HG02973 (cell line): ENCODE data around the gene SPSB4.
"Not testable (repeated sequence)": the region's sequence is repeated elsewhere in the genome, so short reads cannot be mapped to it uniquely, and the experiment has no call there.

Source experiments
- ATAC-seq: cut with Tn5 transposase; IDR thresholded peaks from one replicate; pipeline ENCODE4 v1.9.1; 2021; ENCODE audit warnings: moderate library complexity; ENCODE audit not compliant: unreplicated experiment

Gene SPSB4

DNA sequence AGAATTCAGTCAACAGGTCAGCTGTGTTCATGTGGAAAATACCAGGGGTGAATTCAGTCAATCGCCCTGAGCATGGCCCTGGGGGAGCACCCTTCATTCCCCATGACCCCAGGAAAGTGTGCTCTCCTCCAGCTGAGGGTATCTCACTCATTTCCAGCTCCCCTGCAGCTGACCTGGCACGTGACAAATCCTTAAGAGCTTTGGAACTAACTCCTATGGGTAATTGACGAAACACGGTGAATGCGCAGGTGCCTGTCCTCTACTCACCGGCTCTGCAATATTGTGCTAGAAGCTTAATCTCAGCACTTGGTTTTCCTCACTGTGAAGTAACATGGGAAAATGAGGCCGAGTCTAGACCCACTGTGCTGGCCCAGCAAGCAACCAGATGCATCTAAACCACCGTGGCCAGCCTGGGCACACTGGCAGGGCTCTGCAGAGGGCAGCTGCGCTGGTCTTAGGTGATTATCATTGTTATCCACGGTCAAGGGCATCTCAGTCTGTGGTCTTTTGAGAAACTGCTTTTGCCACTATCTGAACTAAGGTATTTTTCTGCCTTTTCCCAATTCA, 63.1 kb downstream of the SPSB4 start:
- ATAC-seq = no peak

DNA sequence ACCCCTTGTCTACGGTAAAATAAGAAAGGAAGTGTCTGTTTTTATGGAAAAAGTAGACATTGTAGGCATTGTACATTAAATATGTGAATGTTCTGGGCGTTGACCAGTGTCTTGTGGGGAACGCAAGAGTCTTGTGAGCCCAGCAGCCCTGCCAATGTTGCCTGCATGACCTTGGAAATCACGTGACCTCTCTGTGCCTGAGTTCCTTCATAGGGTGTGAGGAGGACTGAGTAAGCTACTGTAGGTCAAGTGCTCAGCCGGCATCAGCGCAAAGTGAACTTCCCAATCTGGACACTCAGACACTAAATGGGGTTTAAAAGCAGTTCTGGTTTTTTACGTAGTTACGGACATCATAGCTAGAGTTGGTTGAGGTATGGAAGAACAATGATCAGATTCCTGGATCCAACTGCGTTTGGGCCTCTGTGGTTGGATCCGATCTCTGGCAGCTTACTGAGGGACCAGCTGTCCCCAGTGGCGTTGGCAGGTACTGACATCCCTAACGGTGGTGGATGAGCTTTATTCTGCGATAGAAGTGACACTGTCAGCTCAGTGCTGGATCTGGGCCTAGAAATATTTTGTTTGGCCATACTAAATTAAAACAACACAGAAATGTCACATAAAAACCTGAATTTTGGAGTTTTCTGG, 63.8 kb downstream of the SPSB4 start:
- ATAC-seq = no peak

DNA sequence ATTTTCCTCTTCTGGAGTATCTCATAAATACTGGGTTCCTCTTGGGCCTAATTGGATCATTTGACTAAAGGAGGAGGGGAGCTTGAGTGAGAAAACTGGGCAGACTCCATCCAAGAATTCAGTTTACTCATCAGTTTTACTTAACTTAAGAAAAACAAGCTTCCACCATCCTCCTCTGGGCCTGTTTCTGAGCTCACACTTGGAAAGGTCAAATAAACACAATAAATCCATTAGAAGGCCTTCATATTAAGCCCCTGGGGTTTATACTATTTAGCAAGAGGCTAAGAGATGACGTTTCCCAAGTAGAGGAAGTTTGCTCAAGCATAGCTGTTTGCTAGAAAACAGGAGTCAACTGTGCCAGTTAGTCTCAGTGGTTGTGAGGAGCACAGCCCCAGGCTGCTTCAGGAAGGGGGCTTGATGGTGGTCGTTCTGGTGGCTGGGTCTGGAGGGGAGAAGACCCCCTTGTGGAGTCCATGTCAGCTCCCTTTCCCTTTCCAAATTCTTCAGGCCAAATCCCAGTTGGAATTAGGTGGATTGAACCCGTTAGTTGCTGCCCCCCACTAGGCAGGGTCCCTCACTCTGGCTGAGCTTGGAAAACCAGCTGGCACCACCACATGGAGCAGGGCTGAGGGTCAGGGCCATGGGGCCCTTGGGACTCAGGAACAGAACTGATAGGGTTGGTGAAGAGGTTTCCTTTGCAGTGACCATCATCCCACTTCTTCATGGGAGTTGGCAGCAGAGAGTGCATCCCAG, 64.8 kb downstream of the SPSB4 start:
- ATAC-seq = no peak

DNA sequence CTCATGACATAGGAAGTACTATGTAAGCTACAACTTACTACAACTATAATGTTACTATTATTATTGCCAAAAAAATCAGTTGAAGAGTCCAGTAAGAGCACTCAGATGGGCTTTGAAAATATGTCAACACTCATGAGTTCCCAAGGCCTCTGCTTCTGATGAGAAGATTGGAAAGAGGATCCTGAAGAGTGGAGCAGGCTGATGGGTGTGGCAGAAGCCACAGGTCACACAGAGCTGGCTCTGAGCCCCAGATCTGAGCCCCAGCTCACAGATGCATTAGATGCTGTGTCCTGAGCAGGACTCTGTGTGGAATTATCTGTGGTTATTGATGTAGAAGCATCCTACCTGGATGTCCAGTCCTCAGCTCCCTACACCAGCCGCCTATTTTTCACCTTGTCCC, 65.6 kb downstream of the SPSB4 start:
- no peak for ATAC-seq

DNA sequence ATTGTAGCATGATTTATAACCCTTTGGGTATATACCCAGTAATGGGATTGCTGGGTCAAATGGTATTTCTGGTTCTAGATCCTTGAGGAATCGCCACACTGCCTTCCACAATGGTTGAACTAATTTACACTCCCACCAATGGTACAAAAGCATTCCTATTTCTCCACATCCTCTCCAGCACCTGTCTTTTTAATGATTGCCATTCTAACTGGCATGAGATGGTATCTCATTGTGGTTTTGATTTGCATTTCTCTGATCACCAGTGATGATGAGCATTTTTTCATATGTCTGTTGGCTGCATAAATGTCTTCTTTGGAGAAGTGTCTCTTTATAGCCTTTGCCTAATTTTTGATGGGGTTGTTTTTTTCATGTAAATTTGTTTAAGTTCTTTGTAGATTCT, 66.8 kb downstream of the SPSB4 start:
- not testable (repeated sequence) for ATAC-seq

DNA sequence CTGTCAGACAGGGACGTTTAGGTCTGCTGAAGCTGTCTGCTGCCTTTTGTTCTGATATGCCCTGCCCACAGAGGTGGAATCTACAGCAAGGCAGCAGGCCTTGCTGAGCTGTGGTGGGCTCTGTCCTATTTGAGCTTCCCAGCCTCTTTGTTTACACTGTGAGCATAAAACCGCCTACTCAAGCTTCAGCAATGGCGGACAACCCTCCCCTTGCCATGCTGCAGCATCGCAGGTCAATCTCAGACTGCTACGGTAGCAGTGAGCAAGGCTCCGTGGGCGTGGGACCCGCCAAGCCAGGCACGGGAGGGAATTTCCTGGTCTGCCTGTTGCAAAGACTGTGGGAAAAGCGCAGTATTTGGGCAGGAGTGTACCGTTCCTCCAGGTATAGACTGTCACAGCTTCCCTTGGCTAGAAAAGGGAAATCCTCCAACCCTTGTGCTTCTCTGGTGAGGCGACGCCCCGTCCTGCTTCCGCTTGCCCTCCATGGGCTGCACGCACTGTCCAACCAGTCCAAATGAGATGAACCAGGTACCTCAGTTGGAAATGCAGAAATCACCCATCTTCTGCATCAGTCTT, 71.4 kb downstream of the SPSB4 start:
- ATAC-seq = no peak

DNA sequence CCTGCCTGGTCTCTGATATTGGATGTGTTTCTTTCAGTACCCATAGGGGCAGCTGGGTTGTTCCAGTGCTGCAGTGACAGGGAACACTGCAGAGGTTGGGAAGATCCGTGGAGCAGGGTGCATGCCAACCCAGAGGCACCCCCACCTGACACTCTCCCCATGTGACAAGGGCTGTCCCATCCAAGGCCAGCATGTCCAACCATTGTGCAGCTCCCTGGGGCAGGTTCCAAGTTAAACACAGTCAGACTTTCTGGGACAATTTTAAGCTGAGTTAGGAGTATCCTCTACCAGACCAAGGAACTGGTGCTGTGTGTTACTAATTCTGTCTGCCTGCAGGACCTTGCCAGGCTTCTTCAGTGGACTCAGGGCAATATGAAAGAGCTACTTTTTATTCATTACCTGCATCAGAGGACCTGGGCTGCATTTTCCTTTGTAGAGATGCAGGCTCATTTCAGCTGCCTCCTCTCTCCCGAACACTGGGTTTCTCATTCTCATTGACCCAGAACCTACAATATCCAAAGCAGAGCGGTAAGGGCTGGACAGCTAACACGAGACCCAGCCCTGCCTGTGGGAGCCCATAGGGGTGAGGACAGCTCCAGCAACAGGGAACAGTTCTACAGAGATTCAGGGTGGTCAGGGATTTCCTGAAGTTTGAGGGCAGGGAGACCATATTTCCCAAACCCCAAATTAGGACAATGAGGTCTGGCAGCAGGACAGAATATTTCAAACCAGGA, 72.7 kb downstream of the SPSB4 start:
- ATAC-seq = no peak

DNA sequence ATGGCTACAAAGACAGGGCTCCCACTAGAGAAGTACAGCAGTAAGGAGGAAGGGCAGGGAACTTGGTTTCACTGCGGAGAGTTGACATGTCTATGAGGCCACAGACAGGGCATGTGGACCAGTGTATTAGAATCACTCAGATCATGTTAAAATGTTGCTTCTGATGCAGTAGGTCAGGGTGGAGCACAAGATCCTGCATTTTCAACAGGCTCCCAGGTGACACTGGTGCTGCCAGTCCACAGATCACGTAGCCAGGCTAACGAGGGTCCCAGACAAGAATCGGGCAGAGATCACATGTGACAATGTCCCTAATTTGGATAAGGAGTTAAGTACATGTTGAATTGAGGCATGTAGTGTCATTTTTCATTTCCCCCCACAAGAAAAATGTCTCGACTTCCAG, 73.6 kb downstream of the SPSB4 start:
- no peak for ATAC-seq

DNA sequence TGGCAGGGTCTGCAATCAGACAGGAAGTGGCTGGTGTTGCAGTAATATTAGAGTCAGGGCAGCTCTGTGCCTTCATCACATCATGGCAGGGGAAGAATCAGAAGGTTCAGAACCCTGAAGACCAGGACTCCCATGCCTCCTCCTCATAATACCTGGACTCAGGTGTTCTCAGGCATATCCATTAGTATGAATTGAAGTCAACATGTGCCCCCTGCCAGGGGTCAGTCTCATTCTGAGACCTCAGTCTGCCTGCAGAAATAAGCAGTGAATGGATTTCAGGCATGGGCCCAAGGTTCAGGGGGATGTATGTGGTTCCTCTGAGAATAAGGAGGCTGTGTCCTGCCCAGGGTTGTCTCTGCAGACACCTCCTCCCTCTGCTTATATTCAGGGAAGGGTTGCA, 74.2 kb downstream of the SPSB4 start:
- ATAC-seq = no peak

DNA sequence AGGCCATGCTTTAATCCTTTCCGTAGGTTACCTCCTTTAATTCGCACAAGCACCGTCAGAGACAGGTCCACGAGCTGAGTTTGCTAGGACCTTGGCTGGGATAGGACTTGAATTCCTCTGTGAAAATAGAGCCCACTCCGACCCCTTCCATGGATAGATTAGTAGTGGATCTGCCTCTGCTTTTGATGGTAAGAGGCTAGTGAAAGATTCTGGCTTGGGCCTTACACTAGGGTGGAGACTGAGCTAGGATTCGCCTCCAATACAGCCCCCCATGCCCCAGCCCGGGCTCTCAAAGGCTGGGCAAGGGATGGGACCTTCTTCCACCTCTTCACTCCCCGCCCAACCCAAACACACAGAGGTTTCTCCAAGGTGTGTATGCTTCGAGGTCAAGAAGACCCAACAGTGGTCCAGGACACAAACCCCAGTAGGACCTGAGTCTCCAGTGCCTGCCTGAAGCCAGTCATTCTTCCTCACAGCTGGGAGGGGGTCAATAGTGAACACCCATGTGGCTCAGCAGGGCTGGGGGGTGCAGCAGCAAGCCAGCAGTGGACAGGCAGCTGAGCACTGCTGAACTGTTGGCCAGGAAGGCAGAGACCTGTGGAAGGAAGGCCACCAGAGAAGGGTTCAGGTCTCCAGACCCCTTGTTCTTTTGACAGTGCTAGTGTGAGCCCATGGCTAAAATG, 75.7 kb downstream of the SPSB4 start:
- ATAC-seq = no peak

DNA sequence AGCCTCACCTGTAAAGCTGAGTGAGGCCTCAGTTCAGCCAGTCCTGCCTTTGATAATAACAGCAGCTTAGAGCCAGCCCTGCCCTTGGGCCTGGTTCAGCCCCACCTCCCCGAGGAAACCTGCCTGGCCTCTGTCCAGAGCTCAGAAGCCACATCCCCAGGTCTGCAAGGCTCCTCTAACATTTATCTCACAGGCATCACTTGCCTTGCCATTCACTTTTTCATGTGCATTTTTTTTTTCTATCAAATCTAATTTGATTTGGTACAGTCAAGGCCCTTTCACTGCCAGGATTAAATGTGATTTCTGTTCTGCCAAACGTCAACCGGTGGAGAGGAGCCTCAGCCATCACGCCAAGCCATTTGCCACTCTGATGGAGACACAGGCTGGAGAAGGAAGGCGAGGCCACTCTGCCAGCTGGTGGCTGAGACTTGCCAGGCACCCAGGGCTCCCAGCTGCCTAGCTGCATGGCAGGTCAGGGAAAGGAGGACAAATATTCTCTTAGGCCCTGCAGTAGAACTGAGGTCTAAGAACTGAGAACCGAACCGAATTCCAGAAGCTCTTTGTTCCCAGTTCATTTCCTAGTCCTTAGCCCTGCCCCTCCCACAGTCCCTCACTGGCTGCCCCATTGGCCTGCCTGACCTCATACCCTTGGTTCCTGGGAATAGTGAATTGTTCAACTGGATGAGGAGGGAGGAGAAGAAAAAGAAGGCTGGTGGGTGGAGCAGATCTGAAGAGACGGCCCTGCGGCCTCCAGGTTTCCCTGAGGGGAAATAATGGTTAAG, 76.4 kb downstream of the SPSB4 start:
- no peak for ATAC-seq

DNA sequence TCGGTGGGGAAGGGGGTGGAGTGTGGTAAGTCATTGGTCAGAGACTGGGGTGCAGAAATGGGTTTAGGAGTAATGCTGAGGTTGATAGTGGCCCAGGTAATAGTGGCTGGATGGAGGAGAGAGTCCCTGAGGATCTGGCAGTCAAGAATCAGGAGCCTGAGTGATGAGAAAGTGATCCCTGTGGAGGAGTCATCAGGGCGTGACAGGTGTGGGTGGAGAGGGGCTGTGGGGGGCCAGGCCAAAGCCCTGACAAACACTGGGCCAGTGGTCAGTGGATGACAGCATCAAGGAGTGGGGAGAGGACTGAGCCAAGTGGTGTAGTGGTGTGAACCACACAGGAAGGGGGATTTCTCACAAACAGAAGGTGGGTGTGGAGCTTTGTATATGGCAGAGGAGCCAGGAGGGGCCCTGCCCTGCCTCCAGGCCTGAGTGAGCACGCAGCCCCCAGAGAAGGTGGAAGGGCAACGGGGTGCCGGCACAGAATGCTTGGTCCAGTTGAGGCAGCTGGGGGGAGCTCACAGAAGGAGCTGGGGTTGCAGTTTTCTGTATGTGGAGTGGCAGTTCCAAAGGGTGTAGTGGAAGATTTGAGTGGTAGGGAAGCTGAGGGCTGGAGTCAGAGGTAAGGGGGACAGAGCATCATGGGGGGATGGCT, 77.1 kb downstream of the SPSB4 start:
- ATAC-seq = no peak

DNA sequence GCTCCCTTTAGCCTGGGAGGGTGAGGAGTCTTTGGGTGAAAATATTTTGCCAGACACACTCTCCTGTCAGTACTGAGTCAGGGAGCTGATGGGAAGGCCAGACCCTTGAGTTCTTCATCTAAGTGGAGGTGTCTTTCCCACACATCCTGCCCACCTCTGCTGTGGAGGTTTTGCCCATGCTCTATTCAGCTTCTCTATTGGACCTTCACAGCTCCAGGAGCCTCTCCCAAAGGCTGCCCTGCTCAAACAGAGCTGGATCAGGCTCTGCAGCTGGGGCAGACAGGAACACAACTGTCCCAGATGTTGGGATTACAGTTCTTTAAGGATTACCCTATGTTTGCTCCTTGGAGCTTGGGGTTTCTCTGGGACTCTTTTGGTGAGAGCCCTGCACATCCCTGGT, 77.9 kb downstream of the SPSB4 start:
- ATAC-seq = no peak

DNA sequence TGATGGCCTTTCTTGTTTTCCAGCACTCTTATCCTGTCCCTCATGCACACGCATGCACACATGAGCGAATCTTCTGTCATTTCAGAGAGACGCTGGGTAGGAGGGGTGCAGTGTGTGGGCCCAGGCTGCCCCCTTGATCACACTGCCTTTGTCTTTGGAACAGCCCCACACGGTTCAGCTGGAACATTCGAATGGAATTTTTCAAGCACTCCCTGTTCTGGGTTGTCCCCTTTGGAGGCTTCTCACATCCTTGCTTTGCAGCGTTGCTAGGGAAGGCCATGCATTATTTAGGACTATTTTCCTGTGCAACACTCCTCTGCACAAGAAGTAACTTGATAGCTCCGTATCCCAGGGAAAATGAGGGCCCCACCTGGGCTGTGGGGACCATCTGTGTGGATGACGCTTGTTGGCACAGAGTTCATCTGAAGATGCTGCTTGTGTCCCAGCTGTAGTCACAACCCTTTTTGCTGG, 78.4 kb downstream of the SPSB4 start:
- no peak for ATAC-seq

DNA sequence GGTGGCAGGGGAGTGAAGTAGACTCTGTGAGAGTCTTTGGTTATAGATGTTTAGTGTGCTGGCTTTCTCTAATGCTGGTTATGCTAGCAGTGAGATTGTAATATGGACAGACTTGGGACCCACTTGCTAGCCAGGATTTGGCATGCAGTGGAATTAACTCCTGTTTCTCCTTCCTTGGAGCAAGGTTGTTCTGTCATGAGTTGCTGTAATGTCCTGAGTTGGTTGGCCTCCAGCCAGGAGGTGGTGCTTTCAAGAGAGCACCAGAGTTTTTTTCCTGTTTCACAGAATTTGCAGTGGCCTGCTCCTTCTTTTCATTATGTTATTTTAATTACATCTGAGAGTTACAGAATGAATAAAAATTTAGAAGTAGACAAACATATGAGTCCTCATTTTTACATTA, 92.4 kb downstream of the SPSB4 start:
- ATAC-seq = no peak

DNA sequence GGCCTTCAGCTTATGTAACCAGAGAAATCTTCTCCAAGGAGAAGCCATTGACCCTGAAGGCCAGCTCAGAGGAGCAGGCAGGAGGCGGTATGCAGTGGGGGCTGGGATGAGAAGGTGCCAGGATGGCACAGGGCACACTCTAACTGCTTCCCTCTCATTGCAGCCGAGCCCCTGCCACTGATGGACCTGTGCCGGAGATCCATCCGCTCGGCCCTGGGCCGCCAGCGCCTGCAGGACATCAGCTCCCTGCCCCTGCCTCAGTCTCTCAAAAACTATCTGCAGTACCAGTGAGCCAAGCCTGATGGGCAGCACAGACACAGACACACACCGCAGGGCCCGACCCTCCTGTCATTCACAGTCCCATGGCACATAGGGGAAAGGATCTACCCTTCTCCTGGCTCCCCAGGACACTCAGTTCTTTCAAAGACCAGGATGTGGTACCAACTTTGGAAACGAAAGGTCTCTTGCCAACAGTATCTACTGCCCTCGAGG, 95.9 kb downstream of the SPSB4 start:
- ATAC-seq = no peak

DNA sequence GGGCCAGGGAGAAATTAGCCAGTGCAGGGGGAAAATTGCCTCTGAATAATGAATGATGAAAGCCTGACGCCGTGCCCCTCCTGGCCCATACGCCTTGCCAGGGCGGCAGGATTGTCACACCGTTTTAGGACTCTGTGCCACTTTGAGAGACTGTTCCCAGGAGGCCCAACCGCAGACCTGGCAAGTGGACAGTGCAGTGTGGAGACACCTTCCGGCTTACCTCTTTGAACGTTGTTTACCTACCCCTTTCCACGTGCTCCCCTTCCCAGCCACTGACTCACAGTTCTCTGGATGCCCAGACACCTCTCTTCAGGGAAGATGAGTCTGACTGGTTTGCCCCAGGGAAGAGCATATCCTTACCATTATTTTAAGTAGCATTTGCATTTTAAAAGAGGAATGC, 96.5 kb downstream of the SPSB4 start:
- no peak for ATAC-seq

DNA sequence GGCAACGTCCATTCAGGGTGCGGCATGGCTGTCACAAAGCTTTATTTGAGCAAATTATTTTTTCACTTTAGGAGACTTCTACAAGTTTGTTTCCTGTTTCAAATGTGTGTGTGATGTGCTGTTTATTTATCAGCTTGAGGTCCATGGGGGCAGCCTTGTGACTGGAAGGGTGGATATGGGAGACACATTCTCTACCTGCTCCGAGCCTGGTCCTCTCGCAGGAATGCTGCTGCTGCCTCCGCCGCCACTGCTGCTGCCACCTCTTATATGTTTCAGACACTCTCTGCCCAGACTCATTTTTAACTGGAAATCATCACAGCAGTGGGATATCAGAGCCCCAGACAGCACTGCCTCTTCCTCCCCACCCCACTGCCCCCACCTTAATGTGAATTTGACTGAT, 97.0 kb downstream of the SPSB4 start:
- ATAC-seq = no peak

DNA sequence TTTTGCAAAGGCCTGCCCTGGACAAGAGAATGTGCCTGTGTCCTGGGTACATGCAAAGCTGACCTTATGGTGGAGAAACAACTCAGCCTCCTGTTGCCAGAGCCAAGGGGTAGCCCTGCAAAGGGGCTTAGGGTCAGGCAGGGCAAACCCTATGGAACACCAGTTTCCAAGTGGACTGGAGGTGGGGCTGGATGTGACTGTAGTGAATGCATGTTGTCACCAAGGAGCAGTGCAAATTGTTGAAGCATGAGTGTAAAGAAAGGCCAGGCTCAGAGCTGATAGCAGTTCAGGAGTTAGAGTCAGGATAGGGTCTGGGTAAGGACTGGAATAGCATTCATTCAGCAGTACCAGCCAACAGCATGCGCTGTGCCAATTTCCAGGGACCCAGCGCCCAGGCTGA, 97.6 kb downstream of the SPSB4 start:
- no peak for ATAC-seq
